Cardiac fibroblast (primary cell): Measurements from ENCODE around the gene EIF4A3.

Source experiments
- DNase-seq, 2 donors: peaks; one replicate each; pipeline versions ENCODE4 v3.0.0 to v3.0.0-alpha.2; 2010; ENCODE audit warnings: low read depth in 2 of 2
- H3K4me3 ChIP-seq, 2 donors: replicated peaks in 1 of 2; 1 replicate in 1 of 2; 2 replicates in 1 of 2; pipeline ENCODE4 v1.5.1; 2011; ENCODE audit warnings: low read depth in 2 of 2, low read length in 2 of 2, mild to moderate bottlenecking in 2 of 2, moderate library complexity in 1 of 2
- TF ChIP-seq, protein P1 (sequence below): IDR thresholded peaks from one replicate; pipeline ENCODE4 v1.5.1; 2011; ENCODE audit warnings: low read depth, mild to moderate bottlenecking, low read length, inconsistent platforms

EIF4A3 gene

DNA sequence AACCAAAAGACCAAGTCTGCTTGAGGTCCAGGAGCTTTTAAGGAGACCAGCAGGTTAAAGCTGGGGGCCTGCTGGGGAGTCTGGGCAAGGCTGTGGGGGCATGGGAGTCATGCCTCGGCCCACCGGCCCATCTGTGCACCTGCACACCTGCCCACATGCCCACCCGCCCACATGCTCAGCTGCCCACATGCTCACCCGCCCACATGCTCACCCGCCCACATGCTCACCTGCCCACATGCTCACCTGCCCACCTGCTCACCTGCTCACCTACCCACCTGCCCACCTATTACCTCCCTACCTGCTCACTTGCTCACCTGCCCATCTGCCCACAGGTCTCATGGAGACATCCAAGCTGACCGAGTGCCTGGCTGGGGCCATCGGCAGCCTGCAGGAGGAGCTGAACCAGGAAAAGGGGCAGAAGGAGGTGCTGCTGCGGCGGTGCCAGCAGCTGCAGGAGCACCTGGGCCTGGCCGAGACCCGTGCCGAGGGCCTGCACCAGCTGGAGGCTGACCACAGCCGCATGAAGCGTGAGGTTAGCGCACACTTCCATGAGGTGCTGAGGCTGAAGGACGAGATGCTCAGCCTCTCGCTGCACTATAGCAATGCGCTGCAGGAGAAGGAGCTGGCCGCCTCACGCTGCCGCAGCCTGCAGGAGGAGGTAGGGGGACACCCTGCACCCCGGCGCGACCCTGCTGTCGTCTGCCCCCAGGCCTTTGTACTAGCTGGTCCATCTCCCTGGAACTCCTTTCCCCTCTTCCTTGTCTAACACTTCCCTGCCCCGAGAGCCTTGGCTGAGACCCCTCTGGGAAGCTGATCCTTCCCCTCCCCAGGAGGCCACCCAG, 36.9 kb upstream of the EIF4A3 start:
- no peak overlapping the region for H3K4me3 ChIP-seq
- TF ChIP-seq, protein P1, sequence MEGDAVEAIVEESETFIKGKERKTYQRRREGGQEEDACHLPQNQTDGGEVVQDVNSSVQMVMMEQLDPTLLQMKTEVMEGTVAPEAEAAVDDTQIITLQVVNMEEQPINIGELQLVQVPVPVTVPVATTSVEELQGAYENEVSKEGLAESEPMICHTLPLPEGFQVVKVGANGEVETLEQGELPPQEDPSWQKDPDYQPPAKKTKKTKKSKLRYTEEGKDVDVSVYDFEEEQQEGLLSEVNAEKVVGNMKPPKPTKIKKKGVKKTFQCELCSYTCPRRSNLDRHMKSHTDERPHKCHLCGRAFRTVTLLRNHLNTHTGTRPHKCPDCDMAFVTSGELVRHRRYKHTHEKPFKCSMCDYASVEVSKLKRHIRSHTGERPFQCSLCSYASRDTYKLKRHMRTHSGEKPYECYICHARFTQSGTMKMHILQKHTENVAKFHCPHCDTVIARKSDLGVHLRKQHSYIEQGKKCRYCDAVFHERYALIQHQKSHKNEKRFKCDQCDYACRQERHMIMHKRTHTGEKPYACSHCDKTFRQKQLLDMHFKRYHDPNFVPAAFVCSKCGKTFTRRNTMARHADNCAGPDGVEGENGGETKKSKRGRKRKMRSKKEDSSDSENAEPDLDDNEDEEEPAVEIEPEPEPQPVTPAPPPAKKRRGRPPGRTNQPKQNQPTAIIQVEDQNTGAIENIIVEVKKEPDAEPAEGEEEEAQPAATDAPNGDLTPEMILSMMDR = no peak
- no peak for DNase-seq

DNA sequence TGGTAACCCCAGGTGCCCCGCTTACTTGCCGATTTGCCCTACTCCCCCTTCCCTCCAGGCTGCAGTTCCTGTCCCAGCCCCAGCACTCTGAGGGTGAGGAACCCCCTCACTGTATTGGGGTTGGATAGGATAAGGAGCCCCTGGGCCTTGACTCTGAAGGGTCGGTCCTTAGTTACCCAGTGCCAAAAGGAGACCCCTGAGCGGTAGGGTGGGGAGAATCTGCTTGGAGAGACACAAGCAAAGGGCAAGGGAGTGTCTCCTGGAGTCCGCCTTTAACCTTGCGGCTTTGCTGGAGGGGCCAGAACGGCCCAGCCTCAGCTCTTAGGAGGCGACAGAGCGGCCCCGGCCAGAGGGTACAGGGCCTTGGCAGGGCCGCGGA, 35.9 kb upstream of the EIF4A3 start:
- no peak overlapping the region for H3K4me3 ChIP-seq
- TF ChIP-seq, protein P1 = no peak
- no peak for DNase-seq

DNA sequence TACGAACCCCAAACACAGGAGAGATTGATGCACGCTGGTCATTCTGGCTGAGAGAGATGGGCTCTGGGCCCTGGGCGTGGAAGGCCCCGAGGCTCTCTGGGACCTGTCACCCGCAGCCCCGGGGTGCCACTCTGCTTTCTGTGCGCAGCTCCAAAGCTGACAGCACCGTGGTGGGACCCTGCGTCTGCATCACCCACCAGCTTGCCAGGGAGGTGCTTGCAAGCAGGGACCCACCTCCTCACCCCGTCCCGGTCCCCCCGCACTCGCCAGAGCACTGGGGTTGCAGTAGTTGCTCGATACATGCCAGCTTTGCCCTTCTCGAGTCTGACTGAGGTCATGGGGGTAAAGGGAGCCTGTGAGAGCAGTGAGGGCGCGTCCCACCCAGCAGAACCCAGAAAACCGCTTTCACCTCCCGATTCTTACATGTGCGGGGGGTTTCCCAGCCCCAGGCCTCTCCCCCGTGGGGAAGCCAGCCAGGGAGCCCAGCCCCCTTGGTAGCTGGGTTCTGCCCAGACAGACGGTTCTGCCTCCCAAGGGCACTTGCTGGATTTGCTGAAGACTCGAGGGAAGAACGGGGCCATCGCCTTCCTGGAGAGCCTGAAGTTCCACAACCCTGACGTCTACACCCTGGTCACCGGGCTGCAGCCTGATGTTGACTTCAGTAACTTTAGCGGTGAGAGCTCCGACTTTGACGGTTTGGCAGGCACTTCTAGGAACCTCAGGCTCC, 35.4 kb upstream of the EIF4A3 start:
- TF ChIP-seq, protein P1 = no peak
- H3K4me3 ChIP-seq = no peak overlapping the region
- no peak for DNase-seq

DNA sequence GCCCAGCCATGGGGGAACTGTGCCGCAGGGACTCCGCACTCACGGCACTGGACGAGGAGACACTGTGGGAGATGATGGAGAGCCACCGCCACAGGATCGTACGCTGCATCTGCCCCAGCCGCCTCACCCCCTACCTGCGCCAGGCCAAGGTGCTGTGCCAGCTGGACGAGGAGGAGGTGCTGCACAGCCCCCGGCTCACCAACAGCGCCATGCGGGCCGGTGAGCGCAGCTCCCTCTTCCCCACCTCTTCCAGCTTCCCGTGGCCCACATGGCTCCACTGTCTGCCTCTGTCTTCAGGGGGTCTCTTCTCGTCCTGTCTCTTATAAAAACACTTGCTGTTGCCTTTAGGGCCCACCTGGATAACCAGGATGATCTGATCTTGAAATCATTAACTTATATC, 34.5 kb upstream of the EIF4A3 start:
- TF ChIP-seq, protein P1 = no peak
- no peak overlapping the region for H3K4me3 ChIP-seq
- no peak for DNase-seq

DNA sequence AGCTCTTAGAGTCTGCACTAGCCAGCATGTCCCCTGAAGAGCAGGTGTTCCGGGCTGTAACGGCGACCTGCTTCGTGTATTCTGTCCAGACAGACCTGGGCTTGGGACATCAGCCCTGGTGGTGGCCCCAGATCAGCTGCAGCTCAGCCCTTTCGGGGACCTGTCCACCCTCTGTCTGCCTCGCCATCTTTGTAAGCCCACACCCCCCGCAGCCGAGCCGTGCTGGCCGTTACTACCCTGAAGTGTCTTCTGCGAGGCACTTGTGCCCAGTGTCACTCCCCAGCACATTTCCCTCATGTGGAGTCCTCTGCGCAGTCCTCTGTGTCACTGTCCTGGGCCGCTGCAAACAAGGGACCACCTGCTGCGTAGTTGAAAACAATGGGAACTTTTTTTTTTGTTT, 33.3 kb upstream of the EIF4A3 start:
- DNase-seq = no peak
- no peak overlapping the region for H3K4me3 ChIP-seq
- TF ChIP-seq, protein P1 = no peak

DNA sequence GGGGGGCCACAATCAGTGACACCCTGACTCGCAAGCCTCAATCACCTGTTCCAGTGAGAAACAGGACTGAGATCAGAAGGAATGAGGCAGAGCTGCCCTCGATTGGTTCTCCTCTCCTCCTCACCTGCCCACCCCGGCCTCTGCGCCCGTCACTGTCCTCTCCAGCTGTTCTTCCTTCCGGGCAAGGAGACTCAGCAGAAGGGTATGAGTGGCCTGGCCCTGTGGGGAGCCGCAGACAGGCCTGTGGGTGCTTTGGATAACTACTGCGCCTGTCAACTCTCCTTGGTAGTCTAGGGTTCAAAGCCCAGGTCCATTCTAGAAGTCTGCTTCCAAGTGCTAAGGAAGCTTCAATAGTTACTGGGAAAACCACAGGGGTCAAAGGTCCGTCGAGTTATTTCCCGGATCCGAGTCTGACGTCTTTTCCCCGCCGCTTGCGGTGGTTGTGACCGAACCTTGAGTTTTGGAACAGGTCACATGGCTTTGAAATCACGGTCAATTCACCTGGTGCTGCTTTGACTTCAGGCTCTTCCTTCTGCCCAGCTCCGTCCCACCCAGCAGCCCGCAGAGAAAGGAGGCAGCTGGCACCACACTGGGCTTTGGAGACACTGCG, 31.2 kb upstream of the EIF4A3 start:
- DNase-seq = no peak
- TF ChIP-seq, protein P1 = no peak
- H3K4me3 ChIP-seq = no peak overlapping the region
